Nephron (organoid): Measurements from ENCODE around the gene PGGT1B.

Experiments
- H3K27ac Mint-ChIP-seq, 3 experiments: 2 replicates each; pipeline ENCODE4 v1.8.0; 2020; ENCODE audit warnings: mixed read lengths in 3 of 3, mild to moderate bottlenecking in 2 of 3, moderate library complexity in 1 of 3
- H3K27me3 Mint-ChIP-seq: 2 replicates; pipeline ENCODE4 v1.8.0; 2021; ENCODE audit warnings: low read depth, mild to moderate bottlenecking, moderate library complexity, mixed read lengths
- H3K36me3 Mint-ChIP-seq: 2 replicates; pipeline ENCODE4 v1.8.0; 2020; ENCODE audit warnings: low read depth, mixed read lengths
- H3K4me1 Mint-ChIP-seq: 2 replicates; pipeline ENCODE4 v1.8.0; 2020; ENCODE audit warnings: mixed read lengths
- H3K4me3 Mint-ChIP-seq, 3 experiments: 2 replicates each; pipeline ENCODE4 v1.8.0; 2020; ENCODE audit warnings: mild to moderate bottlenecking in 3 of 3, mixed read lengths in 3 of 3, moderate library complexity in 2 of 3
- H3K9me3 Mint-ChIP-seq: 2 replicates; pipeline ENCODE4 v1.8.0; 2020; ENCODE audit warnings: mixed read lengths
- CTCF ChIP-seq, 3 experiments: fragments of 200-600 bp; sonication (generic); IDR thresholded peaks; one replicate each; pipeline ENCODE4 v1.5.0; 2021; ENCODE audit warnings: antibody characterized with exemption in 3 of 3; ENCODE audit not compliant: unreplicated experiment in 3 of 3

The PGGT1B gene

DNA sequence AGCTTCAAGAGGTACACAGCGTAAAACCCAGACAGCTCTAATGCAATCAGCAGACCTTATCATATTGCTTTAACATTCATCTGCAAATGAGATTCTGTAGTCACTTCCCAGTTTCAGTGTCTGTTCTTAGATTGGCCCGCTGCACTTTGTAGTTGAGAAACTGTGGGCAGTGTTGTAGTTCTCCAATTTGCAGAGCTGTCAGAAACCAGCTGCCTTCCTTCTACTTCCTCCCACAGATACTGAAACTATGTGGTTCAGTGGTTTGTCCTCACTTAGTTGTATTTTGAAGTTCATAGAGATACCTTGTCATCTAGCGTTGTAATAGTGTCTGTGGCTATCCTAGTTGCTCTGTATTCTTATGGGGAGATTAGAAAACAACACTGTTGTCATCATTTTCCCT is 53.4 kb downstream of the PGGT1B start:
- peaks cover 13% of the 10 kb centered on the region for H3K36me3 Mint-ChIP-seq
- H3K27ac Mint-ChIP-seq: peak overlapping the region; percentile 47 to 90 (median 86)
- no peak overlapping the region for H3K4me3 Mint-ChIP-seq
- no peaks in the 10 kb centered on the region for H3K9me3 Mint-ChIP-seq
- H3K4me1 Mint-ChIP-seq: peaks cover 23% of the 10 kb centered on the region
- no peak for TF ChIP-seq CTCF (IDR thresholded peaks at IDR 0.05; ENCODE audit: unreplicated experiment in 3 of 3)
- H3K27me3 Mint-ChIP-seq: no peaks in the 10 kb centered on the region

DNA sequence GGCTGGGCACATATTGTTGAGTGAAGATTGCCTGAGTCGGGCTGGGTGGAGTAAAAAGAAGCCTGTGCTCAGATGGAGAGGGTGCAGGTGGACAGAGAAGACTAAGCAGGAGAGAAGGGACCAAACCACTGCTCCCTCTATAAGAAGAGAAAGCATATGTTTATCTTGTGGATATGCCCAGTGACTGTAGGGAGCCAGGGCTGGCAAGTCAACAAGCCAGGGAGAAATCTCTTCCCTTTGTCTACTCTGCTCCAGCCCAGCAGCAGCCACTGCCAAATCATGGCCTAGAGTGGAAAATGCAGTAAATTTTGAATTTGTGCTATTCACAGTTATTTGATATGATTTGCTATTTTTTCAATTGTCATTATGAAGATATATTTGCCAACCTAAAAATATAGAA is 59.7 kb downstream of the PGGT1B start:
- no peak overlapping the region for H3K4me3 Mint-ChIP-seq

GRCh38 chr5:115196161-115196560 is 66.5 kb downstream of the PGGT1B start:
- Mint-ChIP-seq H3K9me3 (peaks cover 9% of the 10 kb centered on the region), H3K27ac (no peak overlapping the region), H3K36me3 (peaks cover 3% of the 10 kb centered on the region), H3K27me3 (no peaks in the 10 kb centered on the region), H3K4me3 (no peak overlapping the region), H3K4me1 (no peaks in the 10 kb centered on the region)
- no peak for TF ChIP-seq CTCF (IDR thresholded peaks at IDR 0.05; ENCODE audit: unreplicated experiment in 3 of 3)

More for the DNA sequence above, 59.7 kb downstream of the PGGT1B start:
- no peak overlapping the region for H3K27ac Mint-ChIP-seq
- no peaks in the 10 kb centered on the region for H3K27me3 Mint-ChIP-seq
- H3K9me3 Mint-ChIP-seq: peaks cover 7% of the 10 kb centered on the region
- TF ChIP-seq CTCF (IDR thresholded peaks at IDR 0.05; ENCODE audit: unreplicated experiment in 3 of 3): no peak
- H3K4me1 Mint-ChIP-seq: no peaks in the 10 kb centered on the region
- peaks cover 3% of the 10 kb centered on the region for H3K36me3 Mint-ChIP-seq

- Mint-ChIP-seq H3K27me3 (peaks cover 7% of the 10 kb centered on the region), H3K9me3 (peaks cover 5% of the 10 kb centered on the region), H3K4me1 (no peaks in the 10 kb centered on the region), H3K4me3 (no peak overlapping the region), H3K36me3 (no peaks in the 10 kb centered on the region), H3K27ac (no peak overlapping the region)
- no peak for TF ChIP-seq CTCF (IDR thresholded peaks at IDR 0.05; ENCODE audit: unreplicated experiment in 3 of 3)
These were observed 68.0 kb downstream of the PGGT1B start for GRCh38 chr5:115194676-115195075.

DNA sequence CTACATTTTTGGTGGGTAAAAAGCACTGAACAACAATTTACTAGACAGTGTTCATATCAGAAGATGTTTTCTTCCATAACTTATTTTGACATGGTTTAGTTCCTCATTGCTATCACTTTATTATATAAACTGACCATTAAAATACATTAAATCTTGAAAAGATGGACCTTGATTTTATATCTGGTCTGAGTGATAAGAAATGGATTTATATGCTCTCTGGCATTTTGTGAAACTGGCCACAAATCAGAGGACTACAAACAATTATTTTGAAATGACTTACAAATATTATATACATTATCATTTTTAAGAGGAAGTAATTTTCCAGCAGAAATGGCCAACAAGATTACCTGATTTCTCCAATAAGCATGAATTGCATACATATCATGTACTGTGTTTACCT is 69.4 kb downstream of the PGGT1B start:
- no peak for TF ChIP-seq CTCF (IDR thresholded peaks at IDR 0.05; ENCODE audit: unreplicated experiment in 3 of 3)
- H3K36me3 Mint-ChIP-seq: no peaks in the 10 kb centered on the region
- H3K4me1 Mint-ChIP-seq: no peaks in the 10 kb centered on the region
- H3K4me3 Mint-ChIP-seq: no peak overlapping the region
- peaks cover 7% of the 10 kb centered on the region for H3K27me3 Mint-ChIP-seq
- peaks cover 2% of the 10 kb centered on the region for H3K9me3 Mint-ChIP-seq
- no peak overlapping the region for H3K27ac Mint-ChIP-seq

DNA sequence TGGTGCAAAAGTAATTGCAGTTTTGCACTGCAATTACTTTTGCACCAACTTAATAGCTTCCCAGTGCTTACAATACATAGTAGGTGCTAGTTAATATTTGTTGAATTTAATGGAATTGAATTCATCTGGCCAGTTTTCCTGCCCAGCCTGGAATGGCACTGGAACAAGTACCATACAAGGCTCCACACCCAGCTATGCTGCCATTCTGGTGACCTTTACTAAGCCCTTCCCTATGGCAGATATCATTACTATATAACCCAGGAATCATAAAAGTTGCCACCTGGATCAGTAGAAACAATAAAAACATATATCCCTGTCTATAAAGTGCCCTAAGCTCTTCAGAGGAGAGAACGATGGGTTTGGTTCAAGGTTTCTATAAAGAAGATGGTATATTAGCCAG is 70.6 kb downstream of the PGGT1B start:
- no peaks in the 10 kb centered on the region for H3K36me3 Mint-ChIP-seq
- no peaks in the 10 kb centered on the region for H3K4me1 Mint-ChIP-seq
- H3K4me3 Mint-ChIP-seq: no peak overlapping the region
- TF ChIP-seq CTCF (IDR thresholded peaks at IDR 0.05; ENCODE audit: unreplicated experiment in 3 of 3): no peak
- no peak overlapping the region for H3K27ac Mint-ChIP-seq
- no peaks in the 10 kb centered on the region for H3K9me3 Mint-ChIP-seq
- peaks cover 7% of the 10 kb centered on the region for H3K27me3 Mint-ChIP-seq
